Effector memory CD8-positive, alpha-beta T cell (primary cell): ENCODE data around the gene MGAT5B.

ENCODE experiments used
- ATAC-seq: fragments of 150-1000 bp; cut with Tn5 transposase; replicated peaks from 2 replicates; pipeline ENCODE4 v1.10.0; 2021; ENCODE audit warnings: mild to moderate bottlenecking, moderate library complexity
- DNase-seq, 3 experiments: peaks; one replicate each; pipeline ENCODE4 v3.0.0; 2021
- H3K27ac Mint-ChIP-seq, 2 donors: one replicate each; pipeline ENCODE4 v1.8.0; 2022; ENCODE audit warnings: mild to moderate bottlenecking in 2 of 2, mixed read lengths in 2 of 2, moderate library complexity in 2 of 2
- H3K27me3 Mint-ChIP-seq, 2 donors: one replicate each; pipeline ENCODE4 v1.8.0; 2022; ENCODE audit warnings: mixed read lengths in 2 of 2
- H3K36me3 Mint-ChIP-seq: one replicate; pipeline ENCODE4 v1.8.0; 2022; ENCODE audit warnings: mild to moderate bottlenecking, moderate library complexity, mixed read lengths; ENCODE audit not compliant: insufficient read depth
- H3K4me1 Mint-ChIP-seq, 2 donors: one replicate each; pipeline ENCODE4 v1.8.0; 2022; ENCODE audit warnings: low read depth in 2 of 2, mixed read lengths in 2 of 2
- H3K4me3 Mint-ChIP-seq, 2 donors: one replicate each; pipeline ENCODE4 v1.8.0; 2022; ENCODE audit warnings: mild to moderate bottlenecking in 2 of 2, mixed read lengths in 2 of 2, moderate library complexity in 2 of 2
- H3K9me3 Mint-ChIP-seq, 2 donors: one replicate each; pipeline ENCODE4 v1.8.0; 2022; ENCODE audit warnings: mixed read lengths in 2 of 2

Gene MGAT5B

GRCh38 chr17:76873856-76874255 lies 5.7 kb downstream of the MGAT5B start:
- peaks cover 26 to 68% of the 10 kb centered on the region in 2 donors for H3K27me3 Mint-ChIP-seq

GRCh38 chr17:76877437-76877836 lies 9.2 kb downstream of the MGAT5B start:
- H3K27me3 Mint-ChIP-seq: peaks cover 41 to 78% of the 10 kb centered on the region in 2 donors
- no peaks in the 10 kb centered on the region for H3K4me1 Mint-ChIP-seq
- no peak overlapping the region for H3K27ac Mint-ChIP-seq
- no peak for DNase-seq
- ATAC-seq: no peak
- H3K36me3 Mint-ChIP-seq: no peaks in the 10 kb centered on the region
- no peaks in the 10 kb centered on the region for H3K9me3 Mint-ChIP-seq
- no peak overlapping the region for H3K4me3 Mint-ChIP-seq

More at GRCh38 chr17:76873856-76874255, 5.7 kb downstream of the MGAT5B start:
- no peaks in the 10 kb centered on the region for H3K4me1 Mint-ChIP-seq
- H3K27ac Mint-ChIP-seq: no peak overlapping the region
- no peaks in the 10 kb centered on the region for H3K9me3 Mint-ChIP-seq
- DNase-seq: no peak
- ATAC-seq: no peak
- no peaks in the 10 kb centered on the region for H3K36me3 Mint-ChIP-seq
- H3K4me3 Mint-ChIP-seq: no peak overlapping the region

GRCh38 chr17:76878568-76878967 lies 10.4 kb downstream of the MGAT5B start:
- Mint-ChIP-seq H3K36me3 (no peaks in the 10 kb centered on the region), H3K4me3 (no peak overlapping the region), H3K27ac (no peak overlapping the region), H3K9me3 (no peaks in the 10 kb centered on the region), H3K27me3 (peaks cover 35 to 68% of the 10 kb centered on the region in 2 donors), H3K4me1 (no peaks in the 10 kb centered on the region)
- DNase-seq: no peak
- ATAC-seq: no peak

- Mint-ChIP-seq H3K27ac (no peak overlapping the region), H3K4me1 (no peaks in the 10 kb centered on the region), H3K9me3 (no peaks in the 10 kb centered on the region), H3K4me3 (no peak overlapping the region), H3K27me3 (peaks cover 31 to 61% of the 10 kb centered on the region in 2 donors), H3K36me3 (no peaks in the 10 kb centered on the region)
- DNase-seq: no peak
- no peak for ATAC-seq
These were observed 11.1 kb downstream of the MGAT5B start for GRCh38 chr17:76879254-76879653.

- ATAC-seq (no peak), DNase-seq (no peak)
- peaks cover 31 to 56% of the 10 kb centered on the region in 2 donors for H3K27me3 Mint-ChIP-seq
- no peak overlapping the region for H3K4me3 Mint-ChIP-seq
- no peaks in the 10 kb centered on the region for H3K36me3 Mint-ChIP-seq
- no peaks in the 10 kb centered on the region for H3K9me3 Mint-ChIP-seq
- no peaks in the 10 kb centered on the region for H3K4me1 Mint-ChIP-seq
- H3K27ac Mint-ChIP-seq: no peak overlapping the region
These were observed 11.5 kb downstream of the MGAT5B start for GRCh38 chr17:76879691-76880090.

- no peaks in the 10 kb centered on the region for H3K36me3 Mint-ChIP-seq
- H3K4me1 Mint-ChIP-seq: no peaks in the 10 kb centered on the region
- H3K9me3 Mint-ChIP-seq: no peaks in the 10 kb centered on the region
- H3K27ac Mint-ChIP-seq: no peak overlapping the region
- DNase-seq: no peak
- ATAC-seq: no peak
- no peak overlapping the region for H3K4me3 Mint-ChIP-seq
- H3K27me3 Mint-ChIP-seq: peaks cover 31 to 57% of the 10 kb centered on the region in 2 donors
These were observed 12.1 kb downstream of the MGAT5B start for GRCh38 chr17:76880268-76880667.

- H3K9me3 Mint-ChIP-seq: no peaks in the 10 kb centered on the region
- H3K4me3 Mint-ChIP-seq: no peak overlapping the region
- peaks cover 31 to 57% of the 10 kb centered on the region in 2 donors for H3K27me3 Mint-ChIP-seq
- ATAC-seq: no peak
- H3K36me3 Mint-ChIP-seq: no peaks in the 10 kb centered on the region
- no peak for DNase-seq
- no peaks in the 10 kb centered on the region for H3K4me1 Mint-ChIP-seq
- no peak overlapping the region for H3K27ac Mint-ChIP-seq
These were observed 12.8 kb downstream of the MGAT5B start for GRCh38 chr17:76880971-76881370.

GRCh38 chr17:76881408-76881807 lies 13.2 kb downstream of the MGAT5B start:
- Mint-ChIP-seq H3K27ac (no peak overlapping the region), H3K4me3 (no peak overlapping the region), H3K36me3 (no peaks in the 10 kb centered on the region), H3K4me1 (no peaks in the 10 kb centered on the region), H3K9me3 (no peaks in the 10 kb centered on the region), H3K27me3 (peaks cover 31 to 59% of the 10 kb centered on the region in 2 donors)
- no peak for DNase-seq
- ATAC-seq: no peak

GRCh38 chr17:76881966-76882365 lies 13.8 kb downstream of the MGAT5B start:
- Mint-ChIP-seq H3K27me3 (peaks cover 31 to 57% of the 10 kb centered on the region in 2 donors), H3K36me3 (no peaks in the 10 kb centered on the region), H3K27ac (no peak overlapping the region), H3K4me1 (no peaks in the 10 kb centered on the region), H3K4me3 (no peak overlapping the region), H3K9me3 (no peaks in the 10 kb centered on the region)
- ATAC-seq (no peak), DNase-seq (no peak)

GRCh38 chr17:76883744-76884525 lies 15.7 kb downstream of the MGAT5B start:
- H3K4me1 Mint-ChIP-seq: no peaks in the 10 kb centered on the region

GRCh38 chr17:76884995-76885893 lies 17.0 kb downstream of the MGAT5B start:
- Mint-ChIP-seq H3K9me3 (no peaks in the 10 kb centered on the region), H3K4me3 (no peak overlapping the region), H3K4me1 (no peaks in the 10 kb centered on the region), H3K27ac (no peak overlapping the region), H3K36me3 (no peaks in the 10 kb centered on the region), H3K27me3 (peaks cover 20 to 49% of the 10 kb centered on the region in 2 donors)
- DNase-seq (no peak), ATAC-seq (no peak)

More at GRCh38 chr17:76883744-76884525, 15.7 kb downstream of the MGAT5B start:
- DNase-seq (no peak), ATAC-seq (no peak)
- no peaks in the 10 kb centered on the region for H3K36me3 Mint-ChIP-seq
- no peak overlapping the region for H3K4me3 Mint-ChIP-seq
- no peak overlapping the region for H3K27ac Mint-ChIP-seq
- H3K9me3 Mint-ChIP-seq: no peaks in the 10 kb centered on the region
- peaks cover 27 to 57% of the 10 kb centered on the region in 2 donors for H3K27me3 Mint-ChIP-seq

GRCh38 chr17:76885894-76886290 lies 17.7 kb downstream of the MGAT5B start:
- H3K27me3 Mint-ChIP-seq: peaks cover 13 to 44% of the 10 kb centered on the region in 2 donors
- no peak for DNase-seq
- H3K36me3 Mint-ChIP-seq: no peaks in the 10 kb centered on the region
- no peak overlapping the region for H3K4me3 Mint-ChIP-seq
- no peaks in the 10 kb centered on the region for H3K9me3 Mint-ChIP-seq
- H3K4me1 Mint-ChIP-seq: no peaks in the 10 kb centered on the region
- no peak overlapping the region for H3K27ac Mint-ChIP-seq
- no peak for ATAC-seq

GRCh38 chr17:76886395-76886794 lies 18.2 kb downstream of the MGAT5B start:
- Mint-ChIP-seq H3K4me3 (no peak overlapping the region), H3K27me3 (peaks cover 9 to 44% of the 10 kb centered on the region in 2 donors), H3K4me1 (no peaks in the 10 kb centered on the region), H3K9me3 (peaks cover 0 to 2% of the 10 kb centered on the region in 2 donors), H3K27ac (no peak overlapping the region), H3K36me3 (no peaks in the 10 kb centered on the region)
- DNase-seq (no peak), ATAC-seq (no peak)
